Measurements from ENCODE around the gene RNF224.

RNF224 gene

GRCh38 chr9:137182836-137183235 lies 44.5 kb upstream of the RNF224 start:
- in situ Hi-C loops (cut with HindIII; ENCODE audit: low sequenced_read_pairs), result no loop called here
- TF ChIP-seq CTCF (IDR thresholded peaks at IDR 0.05; ENCODE audit: low read depth, low read length), result no peak
- no peak for DNase-seq (ENCODE audit: low read depth, low spot score)
- no peak overlapping the region for H3K4me3 ChIP-seq (ENCODE audit: low read depth, low read length)

GRCh38 chr9:137183980-137184595 lies 43.2 kb upstream of the RNF224 start:
- no peak for DNase-seq (ENCODE audit: low read depth, low spot score)
- no peak overlapping the region for H3K4me3 ChIP-seq (ENCODE audit: low read depth, low read length)
- in situ Hi-C loops (cut with HindIII; ENCODE audit: low sequenced_read_pairs), result no loop called here
- no peak for TF ChIP-seq CTCF (IDR thresholded peaks at IDR 0.05; ENCODE audit: low read depth, low read length)

- no peak overlapping the region for H3K4me3 ChIP-seq (ENCODE audit: low read depth, low read length)
- DNase-seq (ENCODE audit: low read depth, low spot score), result no peak
- TF ChIP-seq CTCF (IDR thresholded peaks at IDR 0.05; ENCODE audit: low read depth, low read length), result no peak
- in situ Hi-C loops (cut with HindIII; ENCODE audit: low sequenced_read_pairs), result no loop called here
These were observed 42.2 kb upstream of the RNF224 start for GRCh38 chr9:137184881-137185660.

GRCh38 chr9:137185921-137186320 lies 41.4 kb upstream of the RNF224 start:
- DNase-seq (ENCODE audit: low read depth, low spot score), result no peak
- in situ Hi-C loops (cut with HindIII; ENCODE audit: low sequenced_read_pairs), result no loop called here
- no peak for TF ChIP-seq CTCF (IDR thresholded peaks at IDR 0.05; ENCODE audit: low read depth, low read length)
- no peak overlapping the region for H3K4me3 ChIP-seq (ENCODE audit: low read depth, low read length)

GRCh38 chr9:137186385-137186784 lies 40.9 kb upstream of the RNF224 start:
- no peak for TF ChIP-seq CTCF (IDR thresholded peaks at IDR 0.05; ENCODE audit: low read depth, low read length)
- in situ Hi-C loops (cut with HindIII; ENCODE audit: low sequenced_read_pairs), result no loop called here
- no peak overlapping the region for H3K4me3 ChIP-seq (ENCODE audit: low read depth, low read length)
- no peak for DNase-seq (ENCODE audit: low read depth, low spot score)

GRCh38 chr9:137187386-137187785 lies 39.9 kb upstream of the RNF224 start:
- H3K4me3 ChIP-seq (ENCODE audit: low read depth, low read length), result peak overlapping the region; percentile 87
- DNase-seq (ENCODE audit: low read depth, low spot score), result no peak
- in situ Hi-C loops (cut with HindIII; ENCODE audit: low sequenced_read_pairs), result no loop called here
- no peak for TF ChIP-seq CTCF (IDR thresholded peaks at IDR 0.05; ENCODE audit: low read depth, low read length)
